Measurements from ENCODE around the gene TGFB1. TPM values are rescaled to one million over a fixed set of nuclear protein-coding genes. Genes with fewer than 3 reads are reported as not detected.

The TGFB1 gene
- total RNA-seq, 1 experiment from 2014 or later: 30.1 TPM

DNA sequence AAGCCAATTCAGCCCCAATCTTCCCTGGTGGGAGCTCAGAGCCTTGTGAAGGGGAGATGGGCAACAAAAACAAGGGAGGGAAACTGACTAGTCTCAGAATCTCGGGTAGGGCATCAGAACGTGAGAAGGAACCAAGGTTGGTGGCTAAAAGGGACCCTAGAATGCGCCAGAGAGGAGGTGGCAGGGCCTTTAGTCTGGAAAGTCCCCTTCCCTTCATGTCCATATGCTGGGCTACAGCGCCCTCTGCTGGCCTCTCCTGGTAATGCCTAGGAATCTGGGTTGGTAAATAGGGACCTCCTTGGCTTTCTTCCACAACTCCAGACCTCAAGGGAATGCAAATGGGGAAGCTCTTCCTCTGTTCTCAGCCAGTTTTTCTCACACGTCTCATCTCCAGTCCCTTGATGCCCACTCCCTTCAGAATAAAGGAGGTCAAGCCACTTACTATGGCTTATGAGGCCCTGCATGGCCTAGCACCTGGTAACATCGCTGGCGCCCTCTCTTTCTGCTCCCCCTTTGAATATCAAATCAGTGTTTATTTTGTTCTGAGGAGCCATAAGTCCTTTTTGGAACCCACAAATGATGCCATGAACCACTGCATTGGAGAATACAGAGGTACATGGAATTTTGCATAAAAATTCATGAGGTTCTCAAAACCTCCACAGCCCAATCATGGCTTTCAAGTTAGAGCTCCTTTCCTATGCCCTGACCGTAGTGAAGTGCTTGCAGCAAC, 45.1 kb downstream of the TGFB1 start:
- no peak overlapping the region for H2AFZ ChIP-seq (ENCODE audit: low read length)
- H3K56ac ChIP-seq (ENCODE audit: insufficient read length, low read depth, low read length): no peak overlapping the region
- no peak overlapping the region for H3K4ac ChIP-seq (ENCODE audit: low read depth, low read length)
- H3T11ph ChIP-seq (ENCODE audit: low read length): no peak overlapping the region
- no peaks in the 10 kb centered on the region for H3K79me1 ChIP-seq (ENCODE audit: insufficient read depth, low read depth, low read length, poor library complexity, severe bottlenecking)
- H4K20me1 ChIP-seq (ENCODE audit: control insufficient read depth, insufficient read depth, insufficient read length): peaks cover 2% of the 10 kb centered on the region
- H3K23ac ChIP-seq (ENCODE audit: insufficient read length, low read depth, low read length): no peak overlapping the region
- H2BK15ac ChIP-seq (ENCODE audit: low read depth, low read length): no peak overlapping the region
- TF ChIP-seq, protein P1, sequence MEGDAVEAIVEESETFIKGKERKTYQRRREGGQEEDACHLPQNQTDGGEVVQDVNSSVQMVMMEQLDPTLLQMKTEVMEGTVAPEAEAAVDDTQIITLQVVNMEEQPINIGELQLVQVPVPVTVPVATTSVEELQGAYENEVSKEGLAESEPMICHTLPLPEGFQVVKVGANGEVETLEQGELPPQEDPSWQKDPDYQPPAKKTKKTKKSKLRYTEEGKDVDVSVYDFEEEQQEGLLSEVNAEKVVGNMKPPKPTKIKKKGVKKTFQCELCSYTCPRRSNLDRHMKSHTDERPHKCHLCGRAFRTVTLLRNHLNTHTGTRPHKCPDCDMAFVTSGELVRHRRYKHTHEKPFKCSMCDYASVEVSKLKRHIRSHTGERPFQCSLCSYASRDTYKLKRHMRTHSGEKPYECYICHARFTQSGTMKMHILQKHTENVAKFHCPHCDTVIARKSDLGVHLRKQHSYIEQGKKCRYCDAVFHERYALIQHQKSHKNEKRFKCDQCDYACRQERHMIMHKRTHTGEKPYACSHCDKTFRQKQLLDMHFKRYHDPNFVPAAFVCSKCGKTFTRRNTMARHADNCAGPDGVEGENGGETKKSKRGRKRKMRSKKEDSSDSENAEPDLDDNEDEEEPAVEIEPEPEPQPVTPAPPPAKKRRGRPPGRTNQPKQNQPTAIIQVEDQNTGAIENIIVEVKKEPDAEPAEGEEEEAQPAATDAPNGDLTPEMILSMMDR (conservative IDR thresholded peaks at IDR 0.05): peak; percentile 98
- Mint-ChIP-seq H3K4me1 (peaks cover 20 to 33% of the 10 kb centered on the region in 2 experiments), H3K27ac (peak overlapping the region; percentile 89 to 96 (median 95)), H3K9me3 (peaks cover 0 to 3% of the 10 kb centered on the region in 2 experiments; a peak in 1 of 5 replicates), H3K27me3 (ENCODE audit: low read depth) (peaks cover 1% of the 10 kb centered on the region; the same call in 1 of the 2 replicates), H3K4me3 (peak overlapping the region; percentile 92 to 98), H3K36me3 (ENCODE audit: insufficient read depth in 1 of 3, low read depth in 3 of 3) (peaks cover 40 to 60% (median 58%) of the 10 kb centered on the region in 3 experiments; a peak in 6 of 7 replicates)
- no peaks in the 10 kb centered on the region for H3K79me2 ChIP-seq (ENCODE audit: insufficient read depth, low read length)
- no peak overlapping the region for H4K91ac ChIP-seq (ENCODE audit: insufficient read length, low read depth, low read length)
- H3K18ac ChIP-seq (ENCODE audit: insufficient read length, low read depth, low read length): no peak overlapping the region
- no peak overlapping the region for H2BK5ac ChIP-seq (ENCODE audit: insufficient read length, low read length)
- no peak overlapping the region for H3K14ac ChIP-seq (ENCODE audit: insufficient read depth, low read length)
- H4K5ac ChIP-seq (ENCODE audit: insufficient read length, low read depth, low read length): no peak overlapping the region
- H2BK120ac ChIP-seq (ENCODE audit: low read depth, low read length, poor library complexity, severe bottlenecking): no peak overlapping the region
- H3K9me3 ChIP-seq (ENCODE audit: control insufficient read depth, low read depth, low read length): no peaks in the 10 kb centered on the region
- no peak overlapping the region for H3K9ac ChIP-seq (ENCODE audit: extremely low read depth, insufficient read length, low read length)
- peak overlapping the region; percentile 92 for H3K4me2 ChIP-seq (ENCODE audit: insufficient read depth, insufficient read length, low read length)
- no peak overlapping the region for H4K8ac ChIP-seq (replicated peaks; ENCODE audit: insufficient read length, low read depth, low read length)
- no peak overlapping the region for H2BK12ac ChIP-seq (ENCODE audit: insufficient read length, low read depth, low read length)
- H2AK5ac ChIP-seq (ENCODE audit: insufficient read length, low read length): no peak overlapping the region
- no peak overlapping the region for H2BK20ac ChIP-seq (ENCODE audit: low read depth, low read length, poor library complexity, severe bottlenecking)
- DNase-seq: peak; percentile 93
- H3K23me2 ChIP-seq (ENCODE audit: insufficient read length, low read depth, low read length, poor library complexity, severe bottlenecking): peaks cover 12% of the 10 kb centered on the region
- no peak overlapping the region for H3K27ac ChIP-seq (ENCODE audit: insufficient read length, low read depth, low read length)
- WGBS (ENCODE audit: extremely low coverage, insufficient read length, low lambda C conversion rate): no CpG with 5 or more reads among the region's 8 CpGs
- no peaks in the 10 kb centered on the region for H3K4me1 ChIP-seq (ENCODE audit: insufficient read depth, low read length)
- no peaks in the 10 kb centered on the region for H3K27me3 ChIP-seq (ENCODE audit: insufficient read depth, low read length)

Measured in H9 (cell line).